NCI-H1436 treated with DMSO at 0.1 percent for 48 hours (cell line): Measurements from ENCODE around the gene CYFIP1.

Experiments used
- DNase-seq: peaks from one replicate; lab custom pipeline; 2025; lab: John Stamatoyannopoulos, UW

Gene CYFIP1

DNA sequence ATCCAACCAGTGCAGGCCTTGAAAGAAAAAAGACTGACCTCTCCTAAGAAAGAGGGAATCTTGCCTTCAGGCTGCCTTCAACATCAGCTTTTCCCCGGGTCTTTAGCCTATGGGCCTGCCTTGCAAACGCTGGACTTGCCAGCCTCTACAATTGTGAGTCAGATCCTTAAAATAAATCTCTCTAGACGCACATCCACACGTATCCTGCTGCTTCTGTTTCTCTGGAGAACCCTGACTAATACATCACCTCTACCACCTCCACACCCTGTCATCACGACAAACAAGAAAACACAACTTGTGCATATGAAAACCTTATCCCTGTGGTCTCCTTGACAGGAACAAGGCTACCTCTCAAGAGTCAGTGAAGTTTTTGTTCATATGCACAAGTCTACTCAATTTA is 11.8 kb downstream of the CYFIP1 start:
- DNase-seq: no peak

GRCh38 chr15:22967084-22967770 is 12.9 kb downstream of the CYFIP1 start:
- DNase-seq: no peak

DNA sequence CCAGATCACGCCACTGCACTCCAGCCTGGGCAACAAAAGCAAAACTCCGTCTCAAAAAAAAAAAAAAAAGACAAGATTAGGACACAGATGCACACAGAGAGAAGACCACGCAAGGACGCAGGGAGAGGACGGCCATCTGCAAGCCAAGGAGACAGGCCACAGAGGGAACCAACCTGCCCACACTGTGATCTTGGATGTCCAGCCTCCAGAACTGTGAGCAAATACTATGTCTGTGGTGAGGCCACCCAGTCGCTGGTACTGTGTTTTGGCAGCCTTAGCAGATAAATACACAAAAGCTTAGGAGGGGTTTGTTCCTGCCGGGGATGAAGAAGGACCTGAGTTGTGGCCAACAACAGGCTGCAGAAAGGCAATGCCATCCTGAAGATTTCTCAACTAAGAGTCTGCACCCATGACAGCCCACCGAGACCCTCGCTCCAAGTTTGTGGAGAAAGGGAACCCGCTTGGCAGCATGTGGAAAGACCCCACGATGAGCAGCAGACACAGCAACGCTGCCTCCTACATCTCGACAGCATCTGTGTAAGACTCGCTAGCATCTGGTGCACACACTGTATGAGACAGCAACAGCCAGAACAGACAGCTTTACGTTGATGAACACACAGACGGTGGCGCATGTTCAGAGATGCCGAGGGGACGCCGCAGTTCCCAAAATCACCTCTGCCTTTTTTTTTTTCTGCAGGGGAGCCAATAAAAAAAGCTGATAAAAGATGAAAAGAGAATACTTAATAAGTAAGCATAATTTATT is 13.7 kb downstream of the CYFIP1 start:
- DNase-seq: no peak

GRCh38 chr15:22963641-22964040 is 16.5 kb downstream of the CYFIP1 start:
- DNase-seq: no peak

GRCh38 chr15:22962611-22963010 is 17.6 kb downstream of the CYFIP1 start:
- no peak for DNase-seq

DNA sequence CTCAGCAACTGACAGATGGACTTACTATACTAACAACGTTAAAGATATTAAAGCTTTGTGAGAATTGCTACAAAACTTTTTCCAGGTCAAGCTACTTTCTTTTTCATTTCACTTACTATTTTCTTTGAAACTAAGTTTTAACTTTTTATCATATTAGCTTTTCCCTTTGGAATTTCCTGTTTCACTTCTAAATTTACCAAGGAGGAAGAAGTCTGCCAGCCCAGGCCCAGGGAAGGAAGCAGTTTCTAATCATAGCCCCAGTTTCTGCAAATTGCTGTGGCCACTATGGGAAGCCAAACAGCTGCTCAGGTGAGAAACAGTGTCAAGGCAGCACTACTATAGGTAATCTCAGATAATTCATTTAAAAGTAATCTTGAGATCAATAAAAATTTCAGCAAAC is 18.4 kb downstream of the CYFIP1 start:
- DNase-seq: no peak

GRCh38 chr15:22960556-22960955 is 19.6 kb downstream of the CYFIP1 start:
- no peak for DNase-seq

DNA sequence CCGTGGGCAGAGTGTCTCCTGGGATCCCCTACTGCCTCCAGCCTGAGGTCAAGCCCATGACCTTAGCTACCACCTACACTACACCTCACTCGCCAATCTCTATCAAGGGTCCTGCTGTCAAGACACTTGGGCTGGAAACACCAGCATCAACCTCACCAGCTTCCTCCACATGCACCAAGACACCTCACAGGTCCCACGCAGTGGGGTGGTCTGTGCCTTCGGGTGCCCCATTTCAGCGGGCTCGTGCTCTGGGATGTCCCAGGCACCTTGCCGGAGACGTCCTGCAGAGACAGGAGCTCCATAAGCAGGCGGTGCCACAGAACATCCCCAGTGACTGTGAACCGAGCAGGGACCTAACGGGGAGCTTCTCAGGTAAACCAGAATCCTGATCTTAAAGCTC is 20.0 kb downstream of the CYFIP1 start:
- DNase-seq: no peak

GRCh38 chr15:22959321-22960101 is 20.7 kb downstream of the CYFIP1 start:
- DNase-seq: no peak

DNA sequence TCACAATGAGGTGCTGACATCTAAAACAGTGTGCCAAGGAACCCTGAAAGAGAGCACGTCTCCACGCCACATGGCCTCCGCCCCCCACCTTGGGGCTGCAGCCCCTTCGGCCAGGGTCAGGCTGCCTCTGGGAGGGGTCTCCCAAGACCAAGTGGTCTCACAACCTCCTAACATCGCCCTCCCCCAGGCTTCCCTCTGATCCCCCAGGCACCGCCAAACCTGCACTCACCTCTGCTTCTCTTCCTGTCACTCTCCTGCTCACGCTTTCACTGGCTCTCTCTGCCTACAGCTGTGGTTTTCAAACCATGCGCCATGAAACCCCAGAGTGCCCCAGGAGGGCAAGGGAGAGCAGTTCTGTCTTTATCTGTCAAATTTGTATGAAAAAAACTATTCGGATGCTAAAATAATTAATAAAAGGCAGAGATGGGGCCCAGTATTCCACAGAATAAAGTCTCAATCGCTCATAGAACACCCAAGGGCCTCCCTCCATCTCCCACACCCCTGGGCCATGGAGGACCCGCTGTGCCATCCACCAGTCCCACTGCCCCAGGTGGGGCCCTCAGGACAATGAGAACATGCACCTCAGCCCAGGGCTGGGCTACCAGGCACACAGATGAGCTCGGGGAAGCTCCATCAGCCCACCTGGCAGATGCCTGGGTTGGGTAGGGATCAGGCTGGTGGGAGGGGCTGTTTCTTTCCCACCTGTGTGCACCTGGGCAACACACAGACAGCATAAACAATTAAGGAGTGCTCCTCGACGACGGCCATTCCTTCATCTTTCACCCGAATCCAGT is 21.5 kb downstream of the CYFIP1 start:
- DNase-seq: no peak

GRCh38 chr15:22956978-22957260 is 23.2 kb downstream of the CYFIP1 start:
- no peak for DNase-seq

- no peak for DNase-seq
Measured at GRCh38 chr15:22956257-22956977, 23.8 kb downstream of the CYFIP1 start.

- no peak for DNase-seq
Measured at GRCh38 chr15:22955544-22956119, 24.5 kb downstream of the CYFIP1 start.

DNA sequence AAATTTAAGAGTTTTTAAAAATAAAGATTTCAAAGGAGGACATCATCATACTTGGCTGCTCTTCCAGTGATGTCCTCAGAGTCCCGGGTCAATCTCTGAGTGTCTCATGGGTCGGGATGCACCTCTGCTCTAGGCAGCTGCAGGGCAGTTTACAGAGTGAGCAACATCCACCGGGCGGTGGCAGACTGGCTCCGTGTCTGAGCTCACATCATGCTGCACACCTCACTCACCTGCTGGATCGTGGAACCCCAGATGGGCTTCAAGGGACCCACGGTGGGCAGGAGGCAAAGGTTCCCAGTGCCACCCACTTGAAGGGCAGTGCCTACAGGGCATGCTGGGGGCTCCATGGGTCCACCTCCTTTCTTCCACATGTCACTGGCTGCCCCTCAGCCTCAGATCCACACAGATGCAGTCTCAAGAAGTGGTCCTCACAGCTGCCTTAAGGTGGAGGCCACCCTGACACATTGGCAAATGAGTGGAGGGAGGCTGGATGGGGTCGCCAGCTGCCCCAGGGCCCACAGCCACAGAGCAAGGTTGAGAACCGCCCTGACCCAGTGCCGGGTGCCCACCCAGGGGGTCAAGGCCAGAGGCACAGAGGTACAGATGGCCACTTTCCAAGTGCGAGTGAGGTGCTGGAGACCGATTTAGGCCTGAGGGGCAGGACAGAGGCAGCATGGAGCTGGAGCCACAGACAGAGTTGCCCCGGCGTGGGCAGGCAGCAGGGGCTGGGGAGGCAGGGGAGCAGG is 25.2 kb downstream of the CYFIP1 start:
- DNase-seq: no peak

GRCh38 chr15:22954326-22954725 is 25.8 kb downstream of the CYFIP1 start:
- DNase-seq: no peak

GRCh38 chr15:22952796-22953579 is 27.2 kb downstream of the CYFIP1 start:
- DNase-seq: no peak

- no peak for DNase-seq
Measured at GRCh38 chr15:22951381-22952280, 28.5 kb downstream of the CYFIP1 start.

GRCh38 chr15:22951031-22951380 is 29.2 kb downstream of the CYFIP1 start:
- DNase-seq: no peak
